Tibial nerve (tissue), 4 donors: ENCODE measurements around the gene GSX2. TPM values are rescaled to one million over a fixed set of nuclear protein-coding genes. Genes with fewer than 3 reads are reported as not detected.

ENCODE experiments used
- DNase-seq, 2 donors: peaks; one replicate each; pipeline ENCODE4 v3.0.0-alpha.2; 2019; ENCODE audit warnings: low spot score in 2 of 2
- H3K27ac ChIP-seq, 4 donors: fragments of 200-600 bp; sonication (generic) in 3 of 4; one replicate each; pipeline ENCODE4 v1.5.1; 2017 to 2019; ENCODE audit warnings: mild to moderate bottlenecking in 1 of 4
- H3K27me3 ChIP-seq, 2 donors: fragments of 200-600 bp; sonication (generic) in 1 of 2; one replicate each; pipeline versions ENCODE4 v1.5.1 to v1.6.0; 2017 to 2019
- H3K36me3 ChIP-seq, 3 donors: fragments of 200-600 bp; sonication (generic); one replicate each; pipeline ENCODE4 v1.5.1; 2018 to 2019
- H3K4me1 ChIP-seq, 4 donors: fragments of 200-600 bp; sonication (generic) in 3 of 4; one replicate each; pipeline ENCODE4 v1.5.1; 2017 to 2019
- H3K4me3 ChIP-seq, 4 donors: fragments of 200-600 bp; sonication (generic) in 3 of 4; one replicate each; pipeline ENCODE4 v1.5.1; 2017 to 2019; ENCODE audit warnings: mild to moderate bottlenecking in 1 of 4, moderate library complexity in 1 of 4
- H3K9me3 ChIP-seq, 4 donors: fragments of 200-600 bp; sonication (generic) in 3 of 4; one replicate each; pipeline ENCODE4 v1.5.1; 2017 to 2019
- CTCF ChIP-seq, 5 experiments: fragments of 200-600 bp in 3 of 5; fragments of 450-650 bp in 2 of 5; sonication (generic) in 3 of 5; IDR thresholded peaks; one replicate each; pipeline ENCODE4 v1.5.1; 2016 to 2019; ENCODE audit warnings: antibody characterized with exemption in 5 of 5, mild to moderate bottlenecking in 3 of 5, moderate library complexity in 2 of 5
- EP300 ChIP-seq, 2 donors: sonication (generic); formaldehyde crosslinking; IDR thresholded peaks; one replicate each; pipeline ENCODE4 v1.6.1; 2017; ENCODE audit warnings: antibody characterized with exemption in 2 of 2, mild to moderate bottlenecking in 1 of 2
- POLR2A ChIP-seq, 2 donors: fragments of 450-650 bp; IDR thresholded peaks; one replicate each; pipeline ENCODE4 v1.6.1; 2017; ENCODE audit warnings: antibody characterized with exemption in 2 of 2, mild to moderate bottlenecking in 2 of 2, moderate library complexity in 2 of 2
- WGBS, 2 donors: methylation state at CpG; one replicate each; pipeline ENCODE4 v1.1.5; 2018; 5-methylcytosine and 5-hydroxymethylcytosine counted together
- total RNA-seq, 4 donors: library from RNA; depleted of rRNA; stranded (reverse); fragments of >200 nt; gene quantifications; one replicate each; pipeline ENCODE4 v1.1.0, GENCODE V29; 2016

GSX2 gene
- total RNA-seq, 4 donors from 2014 or later = 3.3 to 4.4 TPM; not detected in 2

- Histone ChIP-seq H3K27me3 (peaks cover 0 to 45% of the 10 kb centered on the region in 2 donors), H3K4me3 (peak overlapping the region; percentile 27 to 54 (median 49)), H3K9me3 (no peaks in the 10 kb centered on the region), H3K4me1 (peaks cover 0 to 31% (median 14%) of the 10 kb centered on the region in 4 donors), H3K27ac (peak overlapping the region in 1 of 4 donors; percentile 39), H3K36me3 (no peaks in the 10 kb centered on the region)
- TF ChIP-seq CTCF (IDR thresholded peaks at IDR 0.05) = no peak
- no peak for TF ChIP-seq EP300 (IDR thresholded peaks at IDR 0.05)
- TF ChIP-seq POLR2A (IDR thresholded peaks at IDR 0.05) = no peak
- no peak for DNase-seq
- 19 to 25% methylated on average over 21 to 27 of the region's 27 CpGs for WGBS, 2 donors
Measured at GRCh38 chr4:54090804-54091623, 8.9 kb upstream of the GSX2 start.

GRCh38 chr4:54091637-54092404 is 8.1 kb upstream of the GSX2 start:
- 1% methylated on average over 48 of the region's 48 CpGs for WGBS, 2 donors
- peak overlapping the region; percentile 27 to 54 (median 49) for H3K4me3 ChIP-seq
- peak overlapping the region in 1 of 4 donors; percentile 39 for H3K27ac ChIP-seq
- DNase-seq = peak; percentile 50 to 59
- H3K9me3 ChIP-seq = no peaks in the 10 kb centered on the region
- H3K36me3 ChIP-seq = no peaks in the 10 kb centered on the region
- TF ChIP-seq POLR2A (IDR thresholded peaks at IDR 0.05) (no peak), CTCF (IDR thresholded peaks at IDR 0.05) (no peak), EP300 (IDR thresholded peaks at IDR 0.05) (peak in 1 of 2 donors; percentile 51)
- peaks cover 0 to 53% of the 10 kb centered on the region in 2 donors for H3K27me3 ChIP-seq
- peaks cover 0 to 31% (median 11%) of the 10 kb centered on the region in 4 donors for H3K4me1 ChIP-seq

DNA sequence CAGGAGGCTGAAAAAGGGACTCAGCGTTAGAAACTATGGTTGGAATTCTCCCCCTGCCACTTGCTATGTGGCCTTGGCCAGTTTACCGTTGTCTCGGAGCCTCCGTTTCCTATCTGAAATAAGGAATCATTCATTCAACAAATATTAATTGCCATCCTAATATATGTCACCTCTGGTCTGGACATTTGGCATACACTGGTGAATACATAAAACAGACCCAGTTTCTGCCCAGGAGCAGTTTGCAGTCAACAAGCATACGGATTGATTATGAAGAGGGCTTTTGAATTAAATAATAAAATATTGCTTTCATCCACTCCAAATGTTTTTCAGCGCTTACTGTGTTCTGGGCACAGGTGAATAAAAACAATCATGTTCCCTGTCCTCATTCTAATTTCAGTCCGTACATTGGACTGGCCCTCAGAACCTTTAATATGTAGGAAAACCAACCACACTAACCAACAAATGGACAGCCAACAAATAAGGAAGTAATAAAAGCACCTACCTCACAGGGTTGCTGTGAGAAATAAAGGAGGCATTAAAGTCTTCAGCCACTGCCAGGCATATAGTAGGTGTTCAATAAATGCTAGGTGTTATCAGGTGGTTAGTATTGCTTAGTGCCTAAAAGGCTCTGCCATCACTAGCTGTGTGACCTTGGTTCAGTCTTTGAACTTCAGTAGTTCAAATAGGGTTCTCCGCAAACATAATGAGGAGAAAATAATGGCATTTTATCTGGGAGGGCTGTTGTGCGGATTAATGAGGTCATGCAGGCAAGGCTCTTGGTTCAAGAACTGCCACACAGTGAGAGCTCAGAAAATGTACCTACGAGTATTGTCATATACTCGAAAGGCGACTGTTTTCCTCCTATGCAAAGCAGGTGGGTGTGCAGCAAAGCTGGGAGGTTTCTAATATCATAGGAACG is 7.3 kb upstream of the GSX2 start:
- 23 to 26% methylated on average over 13 of the region's 13 CpGs for WGBS, 2 donors
- no peaks in the 10 kb centered on the region for H3K9me3 ChIP-seq
- H3K27me3 ChIP-seq = peaks cover 0 to 62% of the 10 kb centered on the region in 2 donors
- H3K27ac ChIP-seq = no peak overlapping the region
- TF ChIP-seq CTCF (IDR thresholded peaks at IDR 0.05) (no peak), EP300 (IDR thresholded peaks at IDR 0.05) (no peak), POLR2A (IDR thresholded peaks at IDR 0.05) (no peak)
- no peak for DNase-seq
- peaks cover 0 to 31% (median 11%) of the 10 kb centered on the region in 4 donors for H3K4me1 ChIP-seq
- H3K4me3 ChIP-seq = peak overlapping the region; percentile 27 to 54 (median 49)
- H3K36me3 ChIP-seq = no peaks in the 10 kb centered on the region

- H3K27me3 ChIP-seq = peaks cover 0 to 71% of the 10 kb centered on the region in 2 donors
- no peak for TF ChIP-seq POLR2A (IDR thresholded peaks at IDR 0.05)
- H3K9me3 ChIP-seq = no peaks in the 10 kb centered on the region
- H3K4me1 ChIP-seq = peaks cover 0 to 35% (median 11%) of the 10 kb centered on the region in 4 donors
- H3K27ac ChIP-seq = no peak overlapping the region
- H3K36me3 ChIP-seq = no peaks in the 10 kb centered on the region
- DNase-seq = no peak
- 21 to 28% methylated on average over 37 of the region's 37 CpGs for WGBS, 2 donors
- no peak overlapping the region for H3K4me3 ChIP-seq
Measured at GRCh38 chr4:54093324-54094240, 6.4 kb upstream of the GSX2 start.
